T1000 (cell line): ENCODE data around the gene APOB.

Source experiments
- DNase-seq: peaks from one replicate; lab custom pipeline; 2025; ENCODE audit warnings: mixed read lengths; lab: John Stamatoyannopoulos, UW

Gene APOB

DNA sequence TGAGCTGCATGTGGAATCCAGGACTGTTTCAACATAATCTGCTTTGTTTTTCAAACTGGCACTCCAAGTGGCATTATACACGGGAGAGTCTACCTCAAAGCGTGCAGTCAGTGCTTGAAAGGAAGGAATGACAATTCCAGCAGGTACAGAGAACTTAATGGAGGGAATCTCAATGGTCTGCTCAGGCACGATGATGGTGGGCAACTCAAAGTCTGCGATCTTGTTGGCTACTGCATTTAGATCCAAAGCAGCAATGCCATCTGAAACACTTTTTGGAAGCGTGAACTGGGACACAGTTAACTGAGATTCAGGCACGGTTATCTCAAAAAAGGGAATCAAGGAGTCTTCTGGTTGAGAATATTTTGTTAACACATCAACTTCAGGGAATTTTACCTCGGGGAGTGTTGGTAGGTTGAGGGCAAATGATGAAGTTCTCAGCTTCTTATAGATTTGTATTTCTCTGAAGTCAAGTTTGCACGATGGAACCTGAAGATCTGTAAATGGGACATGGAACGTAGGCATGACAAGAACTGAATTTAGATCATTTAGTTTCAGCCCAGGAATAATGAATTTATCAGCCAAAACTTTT is 38.7 kb downstream of the APOB start:
- no peak for DNase-seq

DNA sequence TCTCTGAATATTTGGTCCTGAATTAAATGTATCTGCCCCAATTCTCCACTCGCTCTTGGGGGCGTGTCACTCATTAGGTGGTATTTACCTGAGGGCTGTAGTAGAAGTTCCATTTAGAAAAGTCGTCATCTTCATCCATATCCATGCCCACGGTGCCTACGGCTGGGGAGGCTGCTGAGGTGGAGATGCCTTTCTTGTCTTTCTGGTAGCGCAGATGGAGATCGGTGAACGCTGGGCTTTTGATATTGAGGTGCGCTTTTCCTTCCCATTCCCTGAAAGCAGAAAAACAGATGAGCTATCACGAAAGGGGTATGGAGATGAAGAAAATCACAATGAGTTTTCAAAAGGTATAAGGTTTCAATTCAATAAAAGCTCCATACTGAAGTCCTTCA is 39.7 kb downstream of the APOB start:
- DNase-seq: no peak

DNA sequence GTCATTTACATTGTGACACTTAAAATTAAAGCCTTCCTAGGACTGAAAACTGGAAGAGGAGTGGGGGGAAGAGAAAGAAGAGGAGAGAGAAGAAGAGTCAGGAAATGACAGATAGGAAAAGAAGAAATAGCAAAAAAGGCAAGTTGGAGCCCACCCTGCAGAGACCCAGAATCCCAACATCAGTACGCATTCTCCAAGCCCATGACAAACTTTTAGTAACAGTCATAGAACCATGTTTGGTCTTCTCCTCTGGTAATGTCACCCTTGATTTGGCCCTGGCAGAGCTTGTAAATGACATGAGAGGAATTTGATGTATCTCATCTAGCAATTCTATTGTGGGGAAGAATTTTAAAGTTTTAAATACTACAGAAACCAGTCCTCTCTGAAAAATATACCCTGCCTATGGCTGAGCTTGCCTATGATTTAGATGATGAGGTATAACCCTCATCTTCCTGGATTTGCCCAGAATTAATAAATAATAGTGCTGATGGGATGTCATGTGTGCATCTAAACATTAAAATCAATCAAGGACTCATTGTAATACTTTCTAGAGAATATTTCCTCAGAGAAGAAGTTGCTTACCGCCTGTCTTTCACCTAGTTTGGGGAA is 40.2 kb downstream of the APOB start:
- DNase-seq: no peak

DNA sequence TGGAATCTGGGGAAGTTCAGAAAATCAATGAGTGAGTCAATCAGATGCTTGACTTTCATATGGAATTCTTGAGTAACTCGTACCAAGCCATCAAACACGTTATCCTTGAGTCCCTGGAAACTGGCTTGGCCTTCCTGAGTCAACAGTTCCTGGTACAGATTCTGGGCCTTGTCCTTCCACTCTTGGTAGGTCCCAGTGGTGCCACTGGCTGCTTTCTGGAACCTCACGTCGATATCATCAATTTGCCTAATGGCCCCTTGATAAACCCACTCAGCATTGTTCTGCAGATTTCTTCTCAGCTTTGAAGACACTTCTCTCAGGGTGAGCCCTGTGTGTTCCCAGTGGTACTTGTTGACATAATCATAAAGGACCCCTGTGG is 41.1 kb downstream of the APOB start:
- no peak for DNase-seq

DNA sequence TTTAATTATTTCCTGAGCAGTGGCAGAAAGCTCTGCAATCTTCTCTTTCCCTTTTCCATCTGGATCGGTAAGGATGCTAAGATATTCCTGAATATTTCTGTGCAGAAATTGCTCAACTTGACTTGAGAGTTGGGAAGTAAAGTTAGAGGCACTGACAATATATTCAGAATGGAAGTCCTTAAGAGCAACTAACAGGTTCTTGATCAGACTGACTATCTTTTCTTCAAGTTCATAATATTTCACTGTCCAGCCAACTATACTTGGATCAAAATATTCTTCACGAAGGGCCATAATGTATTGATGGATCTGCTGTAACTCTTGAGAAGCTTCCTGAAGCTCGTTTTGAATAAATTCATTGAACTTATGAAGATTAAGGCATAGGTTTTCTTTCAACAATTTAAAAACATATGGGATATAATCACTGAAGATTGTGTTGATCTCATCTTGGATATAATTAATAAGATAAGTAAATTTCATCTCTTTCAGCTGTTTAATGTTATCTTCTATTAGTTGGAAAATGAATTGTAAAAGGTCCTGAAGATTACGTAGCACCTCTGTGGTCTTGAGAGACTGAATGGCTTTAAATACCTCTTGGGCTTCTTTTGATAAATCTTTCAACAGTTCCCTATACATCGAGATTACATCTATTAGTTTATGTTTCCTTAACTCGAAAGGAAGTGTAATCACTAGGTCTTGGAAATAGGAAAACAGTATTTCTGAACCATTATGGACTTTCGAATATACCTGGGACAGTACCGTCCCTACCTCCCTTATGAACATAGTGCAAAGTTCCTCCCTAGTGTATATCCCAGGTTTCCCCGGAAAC is 41.7 kb downstream of the APOB start:
- no peak for DNase-seq

DNA sequence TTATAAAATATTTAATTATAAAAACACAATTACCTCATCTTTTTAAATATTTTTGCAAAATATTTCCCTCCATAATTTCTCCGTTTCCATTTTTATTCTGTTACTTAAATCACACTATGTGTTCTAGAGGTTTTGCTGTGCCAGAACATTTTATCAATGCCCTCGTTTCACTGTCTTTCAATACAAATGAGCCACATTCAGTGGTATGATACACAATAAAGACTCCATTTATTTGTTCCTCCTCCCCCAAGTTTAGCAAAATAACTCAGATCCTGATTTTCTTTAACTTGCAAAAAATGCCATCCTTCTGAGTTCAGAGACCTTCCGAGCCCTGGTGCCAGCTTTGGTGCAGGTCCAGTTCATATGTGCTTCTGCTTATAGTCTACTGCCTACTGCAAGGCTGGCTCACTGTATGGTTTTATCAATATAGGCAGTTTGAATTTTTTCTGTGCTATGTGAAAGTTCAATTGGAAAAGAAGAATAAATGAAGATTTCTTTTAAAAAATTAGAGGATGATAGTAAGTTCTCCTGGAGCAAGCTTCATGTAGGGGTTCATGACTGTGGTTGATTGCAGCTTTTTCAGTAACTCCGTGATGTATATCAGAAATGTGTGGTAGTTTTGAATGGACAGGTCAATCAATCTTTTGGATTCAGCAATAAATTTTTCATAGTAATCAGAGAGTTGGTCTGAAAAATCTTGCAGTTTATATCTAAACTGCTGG is 42.5 kb downstream of the APOB start:
- DNase-seq: no peak

DNA sequence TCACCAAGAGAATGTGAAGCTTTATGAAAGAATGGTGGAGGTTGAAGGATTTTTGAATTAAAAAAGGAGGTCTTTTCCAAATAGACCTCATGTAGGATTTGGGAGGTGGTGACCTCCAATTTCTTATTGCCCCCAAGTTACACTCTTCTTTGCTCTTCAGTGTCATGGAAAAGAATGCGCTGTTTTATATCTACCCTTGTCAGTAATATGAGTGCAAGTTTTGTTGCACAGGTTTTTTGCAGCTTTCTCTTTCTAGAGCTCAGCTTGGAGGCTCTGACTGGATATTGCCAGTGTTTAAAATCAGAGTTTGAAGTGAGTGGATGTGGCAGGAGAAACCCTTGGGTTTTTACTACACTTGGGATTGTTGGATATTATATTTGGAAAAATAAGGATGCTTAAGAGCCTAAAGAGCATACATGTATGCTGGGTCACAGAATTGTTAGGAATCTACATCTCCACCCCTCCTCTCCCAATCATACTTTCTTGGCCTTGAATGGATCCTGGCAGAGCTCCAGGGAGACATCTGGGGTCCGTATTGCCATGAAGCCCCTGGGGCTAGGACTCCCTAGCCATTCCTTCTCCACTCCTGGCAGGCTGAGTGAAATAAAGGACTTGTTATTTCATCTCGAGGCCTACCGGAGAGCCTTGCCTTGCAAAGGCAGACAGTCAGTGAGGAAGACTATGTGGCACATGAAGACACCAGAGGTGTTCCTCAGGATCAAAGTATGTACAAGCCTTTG is 43.8 kb downstream of the APOB start:
- DNase-seq: no peak

DNA sequence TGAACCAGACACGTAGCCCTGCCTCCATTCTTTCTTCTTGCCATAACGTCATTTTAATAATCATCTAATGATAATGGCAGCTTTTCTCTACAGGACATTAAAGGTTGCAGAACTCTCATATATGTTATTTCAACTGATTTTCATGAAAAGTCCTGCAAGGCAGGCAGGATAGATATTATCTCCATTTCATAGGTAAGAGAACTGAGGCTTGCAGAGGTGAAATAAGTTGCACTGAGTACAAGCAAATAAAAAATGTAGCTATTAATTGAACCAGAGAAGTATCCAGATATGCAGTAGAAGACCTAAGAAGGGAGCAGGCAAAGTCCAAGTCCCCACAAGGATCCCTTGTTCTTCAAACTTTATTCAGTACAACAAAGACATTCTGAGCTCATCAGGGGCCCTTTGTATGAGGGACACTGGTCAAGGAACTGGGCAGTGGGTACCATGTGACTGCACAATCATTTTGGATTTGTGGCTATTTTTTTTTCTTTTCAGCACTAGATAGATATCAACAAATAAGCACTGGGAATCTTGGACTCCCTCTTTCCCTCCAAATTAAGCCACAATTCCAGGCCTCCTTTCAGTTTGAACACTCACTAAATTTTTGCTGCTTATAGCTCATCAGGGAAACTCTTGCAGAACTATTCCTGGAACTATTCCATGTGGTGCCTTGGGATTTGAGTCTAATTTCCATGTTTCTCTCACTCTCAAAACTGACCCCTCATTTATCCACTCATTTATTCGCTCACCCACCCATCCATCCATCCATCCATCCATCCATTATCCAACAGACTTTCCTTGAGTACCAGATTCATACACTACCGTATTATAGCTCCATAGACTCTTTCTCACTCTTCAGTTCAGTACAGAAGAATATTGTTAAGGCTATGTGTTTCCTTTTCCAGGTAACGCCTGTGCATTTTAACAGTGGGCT is 44.6 kb downstream of the APOB start:
- DNase-seq: no peak

DNA sequence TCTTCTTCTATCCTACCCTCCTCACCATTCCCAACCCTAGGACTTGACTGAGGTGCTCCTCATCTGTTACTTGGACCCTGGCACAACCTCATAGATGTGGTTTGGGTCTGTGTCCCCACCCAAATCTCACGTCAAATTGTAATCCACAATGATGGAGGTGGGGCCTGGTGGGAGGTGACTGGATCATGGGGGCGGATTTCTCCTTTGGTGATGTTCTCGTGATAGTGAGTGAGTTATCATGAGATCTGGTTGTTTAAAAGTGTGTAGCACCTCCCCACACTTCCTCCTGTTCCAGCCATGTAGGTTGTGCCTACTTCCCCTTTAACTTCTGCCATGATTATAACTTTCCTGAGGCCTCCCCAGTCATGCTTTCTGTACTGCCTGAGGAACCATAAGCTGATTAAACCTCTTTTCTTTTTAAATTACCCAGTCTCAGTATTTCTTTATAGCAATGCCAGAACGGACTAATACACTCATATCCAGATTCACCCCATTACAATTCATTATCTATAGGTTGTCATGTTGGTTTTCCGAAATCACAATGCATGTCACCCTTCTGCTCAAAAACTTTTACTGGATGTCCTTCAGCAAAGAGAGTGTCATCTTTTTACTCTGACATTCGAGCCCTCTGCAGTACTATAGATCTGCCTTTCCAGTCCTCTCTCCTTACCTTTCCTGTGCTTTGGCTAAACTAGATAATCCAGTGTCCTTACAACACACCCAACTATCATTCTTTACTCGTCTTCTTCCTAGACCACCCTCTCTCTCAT is 45.7 kb downstream of the APOB start:
- no peak for DNase-seq

DNA sequence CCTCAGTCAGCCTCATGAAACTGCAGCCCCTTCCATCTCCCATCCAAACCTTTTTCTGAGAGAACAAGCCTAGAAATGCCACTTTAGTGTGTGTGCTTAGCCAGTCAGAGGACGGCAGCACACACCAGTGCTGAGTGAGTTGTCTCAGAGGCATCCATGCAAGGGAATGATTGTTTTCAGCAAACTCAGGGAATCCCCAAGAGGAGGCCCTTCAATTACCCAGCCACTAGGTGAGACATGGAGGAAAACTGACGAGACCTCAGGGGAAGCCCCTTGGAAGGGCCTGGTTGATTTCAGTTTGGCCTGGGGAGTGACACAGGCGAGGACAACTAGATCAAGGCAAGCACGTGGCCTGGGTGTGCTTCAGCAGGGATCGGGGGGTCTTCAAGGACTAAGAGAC is 49.7 kb downstream of the APOB start:
- no peak for DNase-seq

DNA sequence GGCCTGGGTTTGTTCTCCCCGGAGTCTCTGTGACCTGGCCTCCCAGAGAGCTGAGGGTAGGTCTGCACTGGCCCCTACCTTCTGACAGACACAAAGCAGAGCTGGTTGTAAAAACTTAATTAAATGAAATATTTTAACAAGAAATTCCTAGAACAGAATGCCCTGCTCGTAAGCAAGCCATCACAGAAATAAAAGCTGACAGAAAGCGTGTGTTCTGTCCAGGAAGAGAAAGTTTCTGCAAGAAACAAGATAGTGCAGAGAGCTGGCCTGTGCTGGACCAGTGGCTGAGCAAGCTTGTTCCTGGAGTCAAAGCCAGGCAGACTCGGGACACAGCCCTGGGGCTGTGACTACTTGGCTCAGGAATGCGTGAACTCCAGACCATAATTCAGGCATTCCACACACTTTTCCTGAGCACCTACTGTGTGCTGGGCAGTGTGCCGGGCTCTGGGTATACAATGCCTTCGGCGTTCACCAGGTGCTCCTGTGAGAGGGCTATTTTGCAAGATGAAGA is 51.6 kb downstream of the APOB start:
- no peak for DNase-seq

DNA sequence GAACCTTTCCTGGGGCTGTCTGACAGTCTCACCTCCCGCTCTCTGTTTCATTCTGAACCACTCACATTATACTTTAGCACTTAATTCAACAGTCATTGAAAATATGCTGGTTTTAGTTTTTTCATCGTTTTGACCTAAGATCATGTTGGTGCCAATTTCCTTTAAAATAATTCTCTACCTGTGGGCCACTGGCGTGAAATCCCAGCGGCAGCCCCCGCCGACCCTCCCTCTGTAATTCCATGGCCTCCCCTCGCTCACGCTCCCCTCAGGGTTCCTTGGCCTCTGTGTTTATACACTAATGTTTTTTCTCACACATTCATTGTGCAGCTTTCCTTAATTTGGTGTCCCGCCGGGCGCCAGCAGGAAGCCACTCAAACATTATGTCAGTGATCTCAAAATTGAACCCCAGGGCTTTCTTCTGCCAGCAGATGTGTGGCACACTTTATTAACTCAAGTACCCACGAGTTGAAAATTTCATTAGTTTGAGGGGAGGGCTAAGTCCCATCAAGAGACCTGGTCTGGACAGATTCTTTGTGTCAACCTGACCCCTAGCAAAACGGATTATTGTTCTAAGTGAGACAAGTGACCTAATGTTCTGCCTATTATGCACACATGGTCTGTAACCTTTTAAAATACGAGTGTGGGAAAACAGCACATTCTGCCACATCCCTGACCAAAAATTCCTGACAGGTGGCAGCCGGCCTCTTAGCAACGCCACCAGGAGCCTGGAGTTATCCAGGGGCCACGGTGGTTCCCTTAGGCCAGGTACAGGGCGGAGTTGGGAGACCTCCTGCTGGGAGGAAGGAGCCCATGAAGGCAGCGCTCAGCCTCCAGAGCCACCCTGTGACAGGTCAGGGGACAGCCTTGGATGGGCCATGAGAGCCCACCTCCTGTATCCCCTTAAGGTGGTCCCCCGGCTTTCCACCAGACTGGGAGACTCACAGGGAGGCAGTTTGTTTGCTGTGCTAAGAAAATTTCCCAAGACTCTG is 53.1 kb downstream of the APOB start:
- DNase-seq: no peak

DNA sequence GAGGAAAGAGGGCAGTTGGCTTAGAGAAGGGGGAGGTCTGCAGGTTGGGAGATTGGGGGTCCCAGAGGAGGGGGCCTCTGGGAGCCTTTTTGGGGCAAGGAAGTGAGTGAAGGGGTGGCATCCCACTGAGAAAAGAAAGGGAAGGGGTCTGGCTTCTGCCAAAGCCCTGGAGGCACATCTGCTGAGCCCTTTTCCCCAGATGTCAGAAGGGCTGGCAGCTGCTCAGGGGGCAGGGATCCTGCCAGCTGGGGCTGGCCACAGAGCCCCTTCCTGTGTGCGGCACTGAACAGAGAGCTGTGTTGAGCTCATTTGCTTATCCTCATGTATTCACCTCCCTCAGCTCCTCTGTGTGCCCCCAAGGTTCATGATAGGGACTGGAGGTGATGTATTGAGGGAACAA is 54.5 kb downstream of the APOB start:
- no peak for DNase-seq

DNA sequence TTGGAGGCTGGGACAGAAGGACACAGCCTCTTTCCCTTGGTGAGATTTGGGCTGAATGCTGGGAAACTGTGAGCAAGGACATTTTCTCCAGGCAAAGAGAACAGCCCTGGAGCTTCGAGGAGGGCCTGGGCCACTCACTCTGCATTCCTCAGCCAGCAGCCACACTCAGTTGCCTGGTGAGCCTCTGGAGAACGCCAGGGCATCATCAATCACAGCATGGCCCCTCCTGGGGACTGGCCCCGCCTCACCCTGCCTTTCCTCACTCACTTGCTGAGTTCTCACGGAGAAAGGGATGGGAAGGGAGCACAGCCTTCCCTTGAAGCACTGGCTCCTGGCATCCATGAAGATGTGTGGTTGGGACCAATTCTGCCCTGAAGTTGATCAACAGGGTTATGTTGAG is 55.0 kb downstream of the APOB start:
- no peak for DNase-seq

DNA sequence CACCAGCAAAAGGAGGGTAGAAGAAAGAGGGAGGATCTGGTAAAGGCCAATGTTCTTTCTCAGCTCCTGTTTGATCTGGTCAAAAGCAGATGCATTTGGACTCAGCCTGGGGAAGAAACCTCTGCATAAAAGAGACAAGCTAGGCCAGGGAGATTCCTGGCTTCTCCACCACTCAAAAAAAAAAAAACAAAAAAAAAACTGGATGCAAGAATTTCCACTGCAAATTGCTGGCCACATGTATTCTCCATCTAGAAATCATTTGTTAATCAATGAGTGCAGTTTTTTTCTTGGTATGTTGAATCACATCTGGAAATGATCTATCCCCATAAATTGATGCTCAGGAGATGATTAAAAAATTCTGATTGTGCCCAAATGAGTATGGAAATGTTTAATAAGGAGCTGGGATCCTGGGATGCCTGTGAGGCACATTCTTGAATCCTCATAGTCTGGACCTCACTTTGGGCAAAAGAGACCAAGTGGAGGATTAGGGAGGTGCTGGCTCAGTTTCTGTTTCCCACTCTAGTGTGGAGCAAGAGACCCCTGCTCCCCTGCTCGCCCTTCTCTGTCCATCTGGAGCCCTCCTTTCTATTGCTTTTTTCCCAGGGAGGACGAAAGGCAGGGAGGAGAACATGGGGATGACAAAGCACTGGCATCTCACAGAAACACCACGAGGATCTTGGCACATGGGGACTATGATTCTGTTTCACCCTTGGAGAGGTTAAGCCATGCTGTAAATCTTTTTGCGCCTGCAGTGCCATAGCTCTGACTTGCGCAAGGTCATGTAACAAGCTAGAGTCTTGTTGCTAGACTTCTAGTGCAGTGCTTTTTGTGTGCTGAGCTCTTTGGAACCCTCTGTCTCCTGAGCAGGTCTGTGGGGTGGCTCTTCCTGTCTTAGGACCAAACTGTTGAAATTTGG is 57.6 kb downstream of the APOB start:
- no peak for DNase-seq

DNA sequence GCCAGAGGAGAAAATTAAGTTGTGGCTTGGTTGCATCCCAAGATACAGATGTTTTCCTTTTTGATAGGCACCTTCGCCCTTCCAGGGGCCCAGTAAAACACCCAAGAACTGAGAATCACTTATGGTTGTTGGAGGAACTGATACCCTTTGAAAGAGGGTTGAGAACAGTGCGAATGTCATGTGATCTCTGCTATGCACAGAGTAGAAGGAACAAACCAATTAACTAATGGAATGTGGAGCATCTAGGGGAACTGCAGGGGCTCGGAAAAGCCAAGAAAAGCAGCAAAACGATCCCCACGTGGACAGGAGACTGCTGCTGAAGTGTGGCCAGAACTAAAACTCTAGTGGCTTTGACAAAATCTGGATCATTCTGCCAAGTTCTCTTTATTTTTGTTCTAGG is 58.8 kb downstream of the APOB start:
- DNase-seq: no peak

DNA sequence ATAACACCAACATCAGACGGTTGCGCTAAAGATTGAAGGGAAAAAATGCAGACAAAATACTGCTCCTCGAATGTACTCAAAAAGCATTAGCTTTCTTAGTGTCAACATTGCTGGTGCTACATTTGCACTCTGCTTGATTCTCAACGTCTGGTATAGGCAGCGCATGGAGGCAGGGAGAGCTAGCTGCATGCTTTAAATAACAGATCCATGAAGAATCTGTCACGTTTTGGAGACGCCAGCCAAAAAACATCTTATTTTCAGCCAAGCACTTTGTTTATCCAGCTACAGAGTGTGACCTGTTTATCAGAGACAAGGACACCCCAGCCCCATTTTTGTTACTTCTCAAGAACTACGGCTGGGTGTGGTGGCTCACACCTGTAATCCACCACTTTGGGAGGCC is 59.5 kb downstream of the APOB start:
- no peak for DNase-seq

DNA sequence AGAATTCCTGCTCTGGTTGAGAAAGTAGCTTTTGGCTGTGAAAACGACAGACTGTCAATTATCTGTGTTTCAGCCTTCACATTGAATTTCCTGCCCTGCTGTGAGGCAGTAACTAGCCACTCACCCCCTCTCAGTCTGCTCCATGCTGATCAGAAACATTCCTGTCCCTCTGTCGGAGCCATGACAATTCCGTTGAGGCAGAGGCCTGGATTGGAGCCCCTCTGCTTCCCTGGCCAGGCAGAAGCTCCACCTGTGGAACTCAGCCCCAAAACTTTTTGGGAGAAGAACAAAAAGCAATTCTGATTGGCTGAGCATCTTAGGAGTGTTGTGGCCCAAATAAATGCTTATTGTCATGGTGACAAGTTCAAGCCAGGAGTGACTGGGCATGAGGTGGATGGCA is 60.0 kb downstream of the APOB start:
- no peak for DNase-seq
